Activated CD4-positive, alpha-beta T cell treated with anti-CD3 and anti-CD28 coated beads, Interleukin-2, amount 10 ng/mL, durations not matched to agents 7 days and 5 days (primary cell): ENCODE results near the gene VPS4A. TPM values are rescaled to one million over a fixed set of nuclear protein-coding genes. Genes with fewer than 3 reads are reported as not detected.

Source experiments
- CTCF ChIA-PET: fragments of 350-600 bp; sonication (Branson Sonifier 250); formaldehyde crosslinking; loops from one replicate; lab custom pipeline; 2021; ENCODE audit warnings: antibody characterized with exemption; lab: Charles Lee
- POLR2A ChIA-PET: fragments of 350-600 bp; sonication (Branson Sonifier 250); formaldehyde crosslinking; loops from one replicate; lab custom pipeline; 2021; ENCODE audit warnings: antibody characterized with exemption; lab: Charles Lee
- DNase-seq: peaks from one replicate; pipeline ENCODE4 v3.0.0-alpha.2; 2020
- H3K27ac Mint-ChIP-seq: one replicate; pipeline ENCODE4 v1.8.0; 2021; ENCODE audit warnings: mild to moderate bottlenecking, moderate library complexity, mixed read lengths
- H3K27me3 Mint-ChIP-seq: one replicate; pipeline ENCODE4 v1.8.0; 2021; ENCODE audit warnings: mixed read lengths
- H3K36me3 Mint-ChIP-seq: one replicate; pipeline ENCODE4 v1.8.0; 2021; ENCODE audit warnings: low read depth, mixed read lengths
- H3K4me1 Mint-ChIP-seq: one replicate; pipeline ENCODE4 v1.8.0; 2021; ENCODE audit warnings: mixed read lengths
- H3K4me3 Mint-ChIP-seq: one replicate; pipeline ENCODE4 v1.8.0; 2021; ENCODE audit warnings: mild to moderate bottlenecking, moderate library complexity, mixed read lengths
- H3K9me3 Mint-ChIP-seq: one replicate; pipeline ENCODE4 v1.8.0; 2021; ENCODE audit warnings: mixed read lengths
- total RNA-seq, 2 experiments: library from RNA; stranded (reverse); gene quantifications; one replicate each; pipeline ENCODE4 v1.2.3, GENCODE V29; 2021

Gene VPS4A
- total RNA-seq, 2 experiments from 2014 or later, result 33.4 to 35.4 TPM

- H3K4me3 Mint-ChIP-seq, result peak overlapping the region; percentile 96
- peaks cover 26% of the 10 kb centered on the region for H3K4me1 Mint-ChIP-seq
- CTCF ChIA-PET, result interaction anchor here (0.6 to 1.3 kb wide), 7 partner anchors 9 to 27 kb away, joined by 3 to 6 read pairs (median 3); partner anchors contain the start of gene COG8
- POLR2A ChIA-PET, result no interaction called here
- H3K36me3 Mint-ChIP-seq, result peaks cover 26% of the 10 kb centered on the region
- no peaks in the 10 kb centered on the region for H3K27me3 Mint-ChIP-seq
- DNase-seq, result peak; percentile 42
- H3K27ac Mint-ChIP-seq, result peak overlapping the region; percentile 92
- no peaks in the 10 kb centered on the region for H3K9me3 Mint-ChIP-seq
Measured at GRCh38 chr16:69311533-69312387, 610 bp downstream of the VPS4A start.

GRCh38 chr16:69313469-69313868 is 2.3 kb downstream of the VPS4A start:
- no peak for DNase-seq
- Mint-ChIP-seq H3K27me3 (no peaks in the 10 kb centered on the region), H3K4me1 (peaks cover 26% of the 10 kb centered on the region), H3K36me3 (peaks cover 30% of the 10 kb centered on the region), H3K9me3 (no peaks in the 10 kb centered on the region), H3K27ac (peak overlapping the region; percentile 31), H3K4me3 (peak overlapping the region; percentile 62)
- POLR2A ChIA-PET, result no interaction called here
- CTCF ChIA-PET, result no interaction called here

- Mint-ChIP-seq H3K4me3 (no peak overlapping the region), H3K9me3 (no peaks in the 10 kb centered on the region), H3K27me3 (no peaks in the 10 kb centered on the region), H3K27ac (no peak overlapping the region), H3K36me3 (peaks cover 36% of the 10 kb centered on the region), H3K4me1 (peaks cover 26% of the 10 kb centered on the region)
- CTCF ChIA-PET, result interaction anchor here (1.0 kb wide), 1 partner anchor 19 kb away, joined by 3 read pairs; no protein-coding TSS in a partner anchor
- no peak for DNase-seq
- POLR2A ChIA-PET, result no interaction called here
Measured at GRCh38 chr16:69314534-69314933, 3.4 kb downstream of the VPS4A start.

- CTCF ChIA-PET, result interaction anchor here (1.3 to 1.5 kb wide), 2 partner anchors 11 to 13 kb away, joined by 3 to 5 read pairs; no protein-coding TSS in a partner anchor
- H3K27ac Mint-ChIP-seq, result no peak overlapping the region
- H3K9me3 Mint-ChIP-seq, result no peaks in the 10 kb centered on the region
- no peaks in the 10 kb centered on the region for H3K27me3 Mint-ChIP-seq
- DNase-seq, result no peak
- H3K36me3 Mint-ChIP-seq, result peaks cover 37% of the 10 kb centered on the region
- POLR2A ChIA-PET, result no interaction called here
- peaks cover 21% of the 10 kb centered on the region for H3K4me1 Mint-ChIP-seq
- H3K4me3 Mint-ChIP-seq, result no peak overlapping the region
Measured at GRCh38 chr16:69315486-69316311, 4.5 kb downstream of the VPS4A start.

- ChIA-PET CTCF (interaction anchor here (1.3 to 1.5 kb wide), 2 partner anchors 10 to 12 kb away, joined by 3 to 5 read pairs; no protein-coding TSS in a partner anchor), POLR2A (no interaction called here)
- no peak for DNase-seq
- Mint-ChIP-seq H3K27me3 (no peaks in the 10 kb centered on the region), H3K9me3 (no peaks in the 10 kb centered on the region), H3K4me1 (peaks cover 19% of the 10 kb centered on the region), H3K4me3 (no peak overlapping the region), H3K36me3 (peaks cover 46% of the 10 kb centered on the region), H3K27ac (no peak overlapping the region)
Measured at GRCh38 chr16:69316595-69317034, 5.5 kb downstream of the VPS4A start.

GRCh38 chr16:69318177-69318910 is 7.2 kb downstream of the VPS4A start:
- POLR2A ChIA-PET, result interaction anchor here (0.6 kb wide), 1 partner anchor 22 kb away, joined by 6 read pairs; no protein-coding TSS in a partner anchor
- peaks cover 52% of the 10 kb centered on the region for H3K36me3 Mint-ChIP-seq

GRCh38 chr16:69318911-69319289 is 7.8 kb downstream of the VPS4A start:
- Mint-ChIP-seq H3K27ac (no peak overlapping the region), H3K4me3 (no peak overlapping the region), H3K27me3 (no peaks in the 10 kb centered on the region), H3K36me3 (peaks cover 49% of the 10 kb centered on the region), H3K9me3 (no peaks in the 10 kb centered on the region), H3K4me1 (peaks cover 7% of the 10 kb centered on the region)
- ChIA-PET CTCF (interaction anchor here (0.6 to 1.7 kb wide), 2 partner anchors 11 to 433 kb away, joined by 3 to 8 read pairs; partner anchors contain the start of gene PDF), POLR2A (no interaction called here)
- DNase-seq, result no peak

More at GRCh38 chr16:69318177-69318910, 7.2 kb downstream of the VPS4A start:
- DNase-seq, result no peak
- no peak overlapping the region for H3K27ac Mint-ChIP-seq
- peaks cover 13% of the 10 kb centered on the region for H3K4me1 Mint-ChIP-seq
- H3K27me3 Mint-ChIP-seq, result no peaks in the 10 kb centered on the region
- H3K9me3 Mint-ChIP-seq, result no peaks in the 10 kb centered on the region
- H3K4me3 Mint-ChIP-seq, result no peak overlapping the region
- CTCF ChIA-PET, result interaction anchor here (0.6 kb wide), 2 partner anchors 13 to 432 kb away, joined by 3 to 4 read pairs; no protein-coding TSS in a partner anchor

- no peaks in the 10 kb centered on the region for H3K27me3 Mint-ChIP-seq
- H3K36me3 Mint-ChIP-seq, result peaks cover 51% of the 10 kb centered on the region
- no peak overlapping the region for H3K4me3 Mint-ChIP-seq
- POLR2A ChIA-PET, result no interaction called here
- CTCF ChIA-PET, result interaction anchor here (1.7 kb wide), 1 partner anchor 10 kb away, joined by 8 read pairs; the partner anchor contains the start of gene PDF
- H3K27ac Mint-ChIP-seq, result no peak overlapping the region
- H3K9me3 Mint-ChIP-seq, result no peaks in the 10 kb centered on the region
- H3K4me1 Mint-ChIP-seq, result peaks cover 4% of the 10 kb centered on the region
- no peak for DNase-seq
Measured at GRCh38 chr16:69319381-69319780, 8.2 kb downstream of the VPS4A start.

GRCh38 chr16:69319826-69320739 is 8.9 kb downstream of the VPS4A start:
- no peak for DNase-seq
- ChIA-PET POLR2A (no interaction called here), CTCF (interaction anchor here (0.9 to 1.7 kb wide), 2 partner anchors 8 to 9 kb away, joined by 6 to 8 read pairs; partner anchors contain the start of gene PDF)
- Mint-ChIP-seq H3K4me3 (no peak overlapping the region), H3K27ac (no peak overlapping the region), H3K36me3 (peaks cover 55% of the 10 kb centered on the region), H3K4me1 (peaks cover 1% of the 10 kb centered on the region), H3K27me3 (no peaks in the 10 kb centered on the region), H3K9me3 (no peaks in the 10 kb centered on the region)

GRCh38 chr16:69320740-69321073 is 9.6 kb downstream of the VPS4A start:
- DNase-seq, result no peak

GRCh38 chr16:69321080-69321479 is 9.9 kb downstream of the VPS4A start:
- Mint-ChIP-seq H3K4me3 (no peak overlapping the region), H3K27me3 (no peaks in the 10 kb centered on the region), H3K27ac (no peak overlapping the region), H3K36me3 (peaks cover 61% of the 10 kb centered on the region), H3K9me3 (no peaks in the 10 kb centered on the region), H3K4me1 (peaks cover 6% of the 10 kb centered on the region)
- ChIA-PET CTCF (interaction anchor here (0.9 kb wide), 1 partner anchor 9 kb away, joined by 6 read pairs; no protein-coding TSS in a partner anchor), POLR2A (no interaction called here)
- DNase-seq, result no peak

More at GRCh38 chr16:69320740-69321073, 9.6 kb downstream of the VPS4A start:
- peaks cover 60% of the 10 kb centered on the region for H3K36me3 Mint-ChIP-seq
- POLR2A ChIA-PET, result no interaction called here
- CTCF ChIA-PET, result interaction anchor here (0.9 to 1.7 kb wide), 2 partner anchors 9 kb away, joined by 6 to 8 read pairs; partner anchors contain the start of gene PDF
- H3K27me3 Mint-ChIP-seq, result no peaks in the 10 kb centered on the region
- H3K9me3 Mint-ChIP-seq, result no peaks in the 10 kb centered on the region
- peaks cover 2% of the 10 kb centered on the region for H3K4me1 Mint-ChIP-seq
- no peak overlapping the region for H3K4me3 Mint-ChIP-seq
- no peak overlapping the region for H3K27ac Mint-ChIP-seq
